AG04450 (cell line): ENCODE data around the gene ACSL6. TPM values are rescaled to one million over a fixed set of nuclear protein-coding genes. Genes with fewer than 3 reads are reported as not detected.

Experiments
- CTCF ChIA-PET: fragments of 300-600, 350-600 bp; formaldehyde crosslinking; extraction: SDS; loops from one replicate; lab custom pipeline; 2022; ENCODE audit warnings: antibody characterized with exemption, inconsistent platforms; lab: Charles Lee
- POLR2A ChIA-PET: fragments of 350-600 bp; formaldehyde crosslinking; extraction: SDS; loops from one replicate; lab custom pipeline; 2021; ENCODE audit warnings: antibody characterized with exemption, inconsistent platforms; lab: Yijun Ruan, JAX
- DNase-seq: peaks from one replicate; pipeline ENCODE4 v3.0.0-alpha.2; 2011; ENCODE audit warnings: low read depth, low spot score
- H3K27ac ChIP-seq: one replicate; pipeline ENCODE4 v1.5.1; 2012; ENCODE audit warnings: low read depth, low read length, control low read depth
- H3K27me3 ChIP-seq: one replicate; pipeline ENCODE4 v1.6.0; 2012; ENCODE audit warnings: low read length; ENCODE audit not compliant: control insufficient read depth, insufficient read depth
- H3K4me3 ChIP-seq: 2 replicates; pipeline ENCODE4 v1.5.1; 2011; ENCODE audit warnings: mild to moderate bottlenecking, low read depth, low read length, control low read depth
- H3K9me3 ChIP-seq: 2 replicates; pipeline ENCODE4 v1.5.1; 2012; ENCODE audit warnings: low read length; ENCODE audit not compliant: control insufficient read depth, insufficient read depth
- polyA plus RNA-seq: library from polyadenylated mRNA; depleted of rRNA; stranded (reverse); fragments of >200 nt; gene quantifications from 2 replicates; pipeline ENCODE4 v1.2.3, GENCODE V29; 2011
- TF ChIP-seq, protein P1 (sequence below): IDR thresholded peaks from 2 replicates; pipeline ENCODE4 v1.5.1; 2011; ENCODE audit warnings: low read depth, low read length, control low read depth, inconsistent platforms

The ACSL6 gene
- polyA plus RNA-seq, 1 experiment: not detected

DNA sequence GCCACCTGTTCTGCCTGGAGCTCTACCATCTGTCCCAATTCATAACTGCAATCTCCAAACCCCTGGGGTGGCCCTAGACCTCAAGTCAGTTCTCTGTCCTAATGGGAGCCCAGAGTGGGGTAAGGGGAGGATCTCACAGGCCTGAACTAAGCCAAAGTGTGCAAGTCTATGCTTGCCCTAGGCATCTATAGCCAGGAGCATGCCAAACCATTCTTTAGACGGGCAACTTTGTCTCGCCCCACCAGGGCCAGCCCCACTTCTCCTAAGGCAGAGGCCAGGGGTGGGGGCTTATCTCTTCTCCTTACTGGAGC, 3.3 kb downstream of the ACSL6 start:
- TF ChIP-seq, protein P1, sequence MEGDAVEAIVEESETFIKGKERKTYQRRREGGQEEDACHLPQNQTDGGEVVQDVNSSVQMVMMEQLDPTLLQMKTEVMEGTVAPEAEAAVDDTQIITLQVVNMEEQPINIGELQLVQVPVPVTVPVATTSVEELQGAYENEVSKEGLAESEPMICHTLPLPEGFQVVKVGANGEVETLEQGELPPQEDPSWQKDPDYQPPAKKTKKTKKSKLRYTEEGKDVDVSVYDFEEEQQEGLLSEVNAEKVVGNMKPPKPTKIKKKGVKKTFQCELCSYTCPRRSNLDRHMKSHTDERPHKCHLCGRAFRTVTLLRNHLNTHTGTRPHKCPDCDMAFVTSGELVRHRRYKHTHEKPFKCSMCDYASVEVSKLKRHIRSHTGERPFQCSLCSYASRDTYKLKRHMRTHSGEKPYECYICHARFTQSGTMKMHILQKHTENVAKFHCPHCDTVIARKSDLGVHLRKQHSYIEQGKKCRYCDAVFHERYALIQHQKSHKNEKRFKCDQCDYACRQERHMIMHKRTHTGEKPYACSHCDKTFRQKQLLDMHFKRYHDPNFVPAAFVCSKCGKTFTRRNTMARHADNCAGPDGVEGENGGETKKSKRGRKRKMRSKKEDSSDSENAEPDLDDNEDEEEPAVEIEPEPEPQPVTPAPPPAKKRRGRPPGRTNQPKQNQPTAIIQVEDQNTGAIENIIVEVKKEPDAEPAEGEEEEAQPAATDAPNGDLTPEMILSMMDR: no peak
- DNase-seq: no peak
- POLR2A ChIA-PET: no interaction called here

DNA sequence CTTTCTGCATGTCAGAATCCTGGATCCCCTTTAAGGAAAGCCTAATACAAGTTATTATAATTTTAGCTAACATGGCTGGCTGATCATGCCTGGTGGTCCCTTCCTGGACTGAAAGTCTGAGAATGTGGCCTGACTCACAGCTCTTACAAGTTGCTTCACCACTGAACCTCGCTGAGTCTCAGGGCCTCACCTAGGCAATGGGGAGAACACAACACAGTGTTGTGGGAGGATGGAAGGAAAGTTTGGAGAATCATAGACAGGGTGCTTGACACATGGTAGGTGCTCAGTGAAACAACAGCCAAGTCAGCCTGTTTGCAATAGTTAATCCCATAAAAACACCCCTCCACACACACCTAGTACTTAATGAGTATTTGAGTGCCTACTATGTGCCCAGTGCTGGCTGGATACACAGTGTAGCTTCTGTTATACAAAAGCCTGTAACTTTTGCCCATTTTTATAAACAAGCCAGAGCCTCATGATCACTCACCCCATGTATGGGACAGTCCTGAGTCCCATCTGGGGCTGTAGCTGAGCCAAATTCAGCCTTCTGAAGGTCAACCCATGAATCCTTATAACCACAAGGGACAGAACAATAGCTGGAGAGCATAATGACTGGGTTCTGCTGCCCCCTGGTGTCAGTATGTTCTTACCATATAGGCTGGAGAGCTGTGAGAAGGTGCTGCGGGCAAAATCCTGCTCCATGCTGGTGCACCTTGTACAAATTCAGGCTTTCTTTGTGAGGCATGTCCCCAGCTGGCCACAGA, 3.9 kb downstream of the ACSL6 start:
- H3K27ac ChIP-seq: no peak overlapping the region
- CTCF ChIA-PET: interaction anchor here (0.6 to 7.2 kb wide), 28 partner anchors 9 to 815 kb away, joined by 3 to 179 read pairs (median 4); no protein-coding TSS in a partner anchor
- DNase-seq: peak; percentile 37
- TF ChIP-seq, protein P1: peak; percentile 76
- H3K9me3 ChIP-seq: no peaks in the 10 kb centered on the region; the same call in 1 of the 2 replicates
- H3K27me3 ChIP-seq: peaks cover 41% of the 10 kb centered on the region
- POLR2A ChIA-PET: no interaction called here
- H3K4me3 ChIP-seq: no peak overlapping the region

More for the DNA sequence above, 3.3 kb downstream of the ACSL6 start:
- CTCF ChIA-PET: interaction anchor here (0.7 to 7.2 kb wide), 23 partner anchors 9 to 815 kb away, joined by 3 to 179 read pairs (median 4); no protein-coding TSS in a partner anchor
- Histone ChIP-seq H3K4me3 (no peak overlapping the region), H3K9me3 (no peaks in the 10 kb centered on the region; the same call in 1 of the 2 replicates), H3K27ac (no peak overlapping the region), H3K27me3 (peaks cover 43% of the 10 kb centered on the region)

DNA sequence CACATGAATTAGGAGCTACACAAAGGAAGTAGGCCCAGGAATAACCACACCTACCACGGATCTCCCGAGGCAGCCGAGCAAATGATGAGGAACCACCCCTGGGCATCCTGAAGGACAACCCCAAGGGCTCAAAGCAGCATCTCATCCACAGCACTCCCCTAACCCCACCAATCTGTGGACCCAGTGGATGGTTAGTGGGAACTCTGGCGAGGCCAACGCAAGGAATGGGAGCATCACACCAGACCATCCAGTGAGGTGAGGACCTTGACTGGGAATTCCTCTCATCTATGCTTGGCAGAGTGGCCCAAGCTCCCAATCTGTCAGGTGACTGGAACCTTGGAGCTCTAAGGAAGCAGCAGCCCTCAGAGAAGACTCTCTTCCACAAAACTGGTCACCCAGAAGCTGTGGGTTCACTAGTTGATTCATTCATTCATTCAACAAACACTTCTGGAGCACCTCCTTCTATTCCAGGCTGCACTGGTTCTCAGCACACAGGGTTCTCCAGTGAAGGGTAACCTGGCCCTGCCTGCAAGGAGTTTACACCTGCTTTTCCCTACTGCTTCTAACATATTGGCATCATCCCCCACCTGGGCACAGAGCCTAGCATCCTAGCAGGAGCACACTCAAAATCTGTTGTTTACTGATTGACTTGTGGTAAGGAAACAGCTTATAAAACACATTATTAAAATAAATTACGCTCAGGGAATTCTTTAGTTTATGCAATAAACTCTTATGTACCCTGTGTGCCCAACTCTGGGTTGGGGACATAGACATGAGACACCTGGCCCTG, 4.9 kb downstream of the ACSL6 start:
- H3K4me3 ChIP-seq: no peak overlapping the region
- DNase-seq: no peak
- POLR2A ChIA-PET: no interaction called here
- TF ChIP-seq, protein P1: no peak
- peaks cover 31% of the 10 kb centered on the region for H3K27me3 ChIP-seq
- no peak overlapping the region for H3K27ac ChIP-seq
- no peaks in the 10 kb centered on the region; the same call in 1 of the 2 replicates for H3K9me3 ChIP-seq
- CTCF ChIA-PET: interaction anchor here (0.8 to 7.2 kb wide), 19 partner anchors 8 to 591 kb away, joined by 3 to 179 read pairs (median 4); no protein-coding TSS in a partner anchor

DNA sequence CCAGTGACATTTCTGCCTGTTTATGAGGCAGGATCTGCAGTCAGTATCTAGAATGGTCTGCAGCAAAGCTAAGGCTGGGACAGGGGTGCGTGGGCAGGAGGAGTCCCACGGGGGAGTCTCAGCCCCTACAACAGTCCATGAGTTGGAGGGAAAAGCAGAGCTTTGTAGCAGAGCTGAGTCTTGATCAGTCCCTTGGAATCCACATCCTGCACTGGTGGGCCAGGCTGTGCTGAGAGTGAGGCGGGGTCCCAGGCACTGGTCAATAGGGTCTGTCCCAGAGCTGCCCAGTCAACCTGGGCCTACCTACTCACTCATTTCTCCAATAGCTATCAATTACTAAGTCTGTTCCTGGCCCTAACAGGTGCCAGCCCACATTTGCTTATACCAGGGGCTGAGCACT, 5.9 kb downstream of the ACSL6 start:
- H3K27ac ChIP-seq: no peak overlapping the region
- H3K27me3 ChIP-seq: peaks cover 28% of the 10 kb centered on the region
- TF ChIP-seq, protein P1: no peak
- ChIA-PET POLR2A (no interaction called here), CTCF (interaction anchor here (0.8 to 7.2 kb wide), 9 partner anchors 26 to 582 kb away, joined by 3 to 179 read pairs (median 5); no protein-coding TSS in a partner anchor)
- DNase-seq: no peak
- H3K4me3 ChIP-seq: no peak overlapping the region
- H3K9me3 ChIP-seq: no peaks in the 10 kb centered on the region
